Breast epithelium (tissue), 3 donors: ENCODE data around the gene GPC6.

Experiments used
- POLR2A ChIP-seq: fragments of 450-650 bp; IDR thresholded peaks from one replicate; pipeline ENCODE4 v1.6.1; 2016; ENCODE audit warnings: antibody characterized with exemption, mild to moderate bottlenecking, moderate library complexity
- POLR2AphosphoS5 ChIP-seq, 3 donors: sonication (generic); formaldehyde crosslinking; IDR thresholded peaks; one replicate each; pipeline ENCODE4 v1.6.1; 2017; ENCODE audit warnings: antibody characterized with exemption in 3 of 3
- TF ChIP-seq, protein P1 (sequence below), 3 donors: fragments of 450-650 bp; IDR thresholded peaks; one replicate each; pipeline ENCODE4 v1.5.1; 2016 to 2017; ENCODE audit warnings: antibody characterized with exemption in 3 of 3, mild to moderate bottlenecking in 3 of 3, moderate library complexity in 3 of 3

DNA sequence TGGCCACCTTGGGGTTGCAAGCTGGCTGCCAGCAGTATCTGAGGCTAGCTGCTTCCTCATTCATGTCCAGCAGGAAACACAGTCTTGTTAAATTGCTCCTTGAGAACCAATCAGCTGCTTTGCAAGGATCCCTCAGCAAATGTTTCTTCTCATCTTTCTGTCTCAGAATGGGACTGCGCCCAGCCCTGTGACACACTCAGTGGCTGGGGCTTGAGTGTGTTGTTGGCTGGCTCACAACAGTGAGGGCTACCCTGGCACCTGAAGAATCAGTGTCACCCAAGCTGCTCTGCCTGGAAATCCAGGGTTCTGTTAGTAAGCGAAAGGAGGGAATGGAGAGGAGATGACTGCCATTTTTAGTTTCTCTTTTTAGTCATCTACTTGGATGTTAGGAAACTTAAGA lies 935.7 kb downstream of the GPC6 start:
- TF ChIP-seq, protein P1, sequence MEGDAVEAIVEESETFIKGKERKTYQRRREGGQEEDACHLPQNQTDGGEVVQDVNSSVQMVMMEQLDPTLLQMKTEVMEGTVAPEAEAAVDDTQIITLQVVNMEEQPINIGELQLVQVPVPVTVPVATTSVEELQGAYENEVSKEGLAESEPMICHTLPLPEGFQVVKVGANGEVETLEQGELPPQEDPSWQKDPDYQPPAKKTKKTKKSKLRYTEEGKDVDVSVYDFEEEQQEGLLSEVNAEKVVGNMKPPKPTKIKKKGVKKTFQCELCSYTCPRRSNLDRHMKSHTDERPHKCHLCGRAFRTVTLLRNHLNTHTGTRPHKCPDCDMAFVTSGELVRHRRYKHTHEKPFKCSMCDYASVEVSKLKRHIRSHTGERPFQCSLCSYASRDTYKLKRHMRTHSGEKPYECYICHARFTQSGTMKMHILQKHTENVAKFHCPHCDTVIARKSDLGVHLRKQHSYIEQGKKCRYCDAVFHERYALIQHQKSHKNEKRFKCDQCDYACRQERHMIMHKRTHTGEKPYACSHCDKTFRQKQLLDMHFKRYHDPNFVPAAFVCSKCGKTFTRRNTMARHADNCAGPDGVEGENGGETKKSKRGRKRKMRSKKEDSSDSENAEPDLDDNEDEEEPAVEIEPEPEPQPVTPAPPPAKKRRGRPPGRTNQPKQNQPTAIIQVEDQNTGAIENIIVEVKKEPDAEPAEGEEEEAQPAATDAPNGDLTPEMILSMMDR (IDR thresholded peaks at IDR 0.05): no peak
- TF ChIP-seq POLR2A (no peak), POLR2AphosphoS5 (IDR thresholded peaks at IDR 0.05) (no peak)
